Keratinocyte (primary cell): ENCODE measurements around the gene LRRIQ1. TPM values are rescaled to one million over a fixed set of nuclear protein-coding genes. Genes with fewer than 3 reads are reported as not detected.
A peak's percentile ranks its signal among the peaks of the same experiment; 100 is the strongest.

Source experiments
- DNase-seq: peaks from one replicate; pipeline ENCODE4 v3.0.0-alpha.2; 2011; ENCODE audit warnings: low read depth, missing footprints, low spot score
- FAIRE-seq: peaks from 2 replicates; lab custom pipeline; 2011; peaks lifted over from hg19 to GRCh38; lab: Jason Lieb, UNC
- H2AFZ ChIP-seq: 2 replicates; pipeline ENCODE4 v1.6.0; 2012; ENCODE audit warnings: low read length, control low read depth, inconsistent platforms; ENCODE audit not compliant: control insufficient read depth
- H3K27ac ChIP-seq: 2 replicates; pipeline ENCODE4 v1.5.1; 2011; ENCODE audit warnings: low read length; ENCODE audit not compliant: control insufficient read depth, insufficient read depth
- H3K27me3 ChIP-seq: 3 replicates; pipeline ENCODE4 v1.6.0; 2011; ENCODE audit warnings: low read length; ENCODE audit not compliant: control insufficient read depth, insufficient read depth; ENCODE audit errors: extremely low read depth
- H3K36me3 ChIP-seq, 2 experiments: 2 replicates in 1 of 2; 3 replicates in 1 of 2; pipeline ENCODE4 v1.5.1; 2011; ENCODE audit warnings: low read length in 2 of 2, mild to moderate bottlenecking in 1 of 2; ENCODE audit not compliant: control insufficient read depth in 2 of 2, insufficient read depth in 2 of 2; ENCODE audit errors: extremely low read depth in 1 of 2
- H3K4me1 ChIP-seq: 3 replicates; pipeline ENCODE4 v1.5.1; 2011; ENCODE audit warnings: low read length; ENCODE audit not compliant: control insufficient read depth, insufficient read depth; ENCODE audit errors: extremely low read depth
- H3K4me2 ChIP-seq: 3 replicates; pipeline ENCODE4 v1.6.0; 2011; ENCODE audit warnings: low read depth, low read length; ENCODE audit not compliant: control insufficient read depth, insufficient read depth; ENCODE audit errors: extremely low read depth
- H3K4me3 ChIP-seq, 3 experiments: fragments of 200-600 bp in 1 of 3; sonication (generic) in 1 of 3; 2 replicates in 2 of 3; 3 replicates in 1 of 3; pipeline ENCODE4 v1.5.1; 2011 to 2016; ENCODE audit warnings: low read length in 3 of 3, mild to moderate bottlenecking in 3 of 3, control low read depth in 2 of 3, inconsistent platforms in 1 of 3, low read depth in 1 of 3, mixed read lengths in 1 of 3, mixed run types in 1 of 3, moderate library complexity in 1 of 3; ENCODE audit not compliant: control insufficient read depth in 2 of 3, insufficient read depth in 2 of 3; ENCODE audit errors: extremely low read depth in 1 of 3
- H3K79me2 ChIP-seq: 2 replicates; pipeline ENCODE4 v1.6.0; 2012; ENCODE audit warnings: low read length; ENCODE audit not compliant: control insufficient read depth, insufficient read depth
- H3K9ac ChIP-seq: 3 replicates; pipeline ENCODE4 v1.6.0; 2011; ENCODE audit warnings: low read length; ENCODE audit not compliant: control insufficient read depth, insufficient read depth; ENCODE audit errors: extremely low read depth
- H3K9me1 ChIP-seq: 3 replicates; pipeline ENCODE4 v1.6.0; 2011; ENCODE audit warnings: low read length; ENCODE audit not compliant: control insufficient read depth, insufficient read depth; ENCODE audit errors: extremely low read depth
- H3K9me3 ChIP-seq: 2 replicates; pipeline ENCODE4 v1.5.1; 2012; ENCODE audit warnings: low read depth, low read length; ENCODE audit not compliant: control insufficient read depth
- H4K20me1 ChIP-seq: 3 replicates; pipeline ENCODE4 v1.6.0; 2011; ENCODE audit warnings: low read length; ENCODE audit not compliant: control insufficient read depth, insufficient read depth; ENCODE audit errors: extremely low read depth
- EZH2 ChIP-seq: IDR thresholded peaks from one replicate; pipeline ENCODE4 v1.6.1; 2012; ENCODE audit warnings: inconsistent platforms, mild to moderate bottlenecking, low read length, moderate library complexity
- dilution Hi-C: fragments of 300-500 bp; cut with MboI; formaldehyde crosslinking; loops from one replicate; pipeline ENCODE4 v1.7.0; 2020; ENCODE audit warnings: low sequenced_read_pairs; ENCODE audit not compliant: extremely low pct_ligation_motif_present
- polyA plus RNA-seq, 5 experiments: library from polyadenylated mRNA; depleted of rRNA in 3 of 5; stranded (reverse) in 3 of 5; stranded (forward) in 1 of 5; unstranded in 1 of 5; fragments of >200 nt; gene quantifications; 1 replicate in 1 of 5; 2 replicates in 3 of 5; 3 replicates in 1 of 5; pipeline versions ENCODE4 v1.2.1 to v1.2.3, GENCODE V29; 2011 to 2012; ENCODE audit warnings: missing spikeins in 2 of 5, low read depth in 1 of 5, low replicate concordance in 1 of 5
- TF ChIP-seq, protein P1 (sequence below), 3 experiments: IDR thresholded peaks in 1 of 3; conservative IDR thresholded peaks in 1 of 3; optimal IDR thresholded peaks in 1 of 3; 2 replicates in 2 of 3; 3 replicates in 1 of 3; pipeline versions ENCODE3 to v1.5.1; 2011; ENCODE audit warnings: low read length in 3 of 3, mild to moderate bottlenecking in 3 of 3, moderate library complexity in 2 of 3, control low read depth in 1 of 3, inconsistent platforms in 1 of 3; ENCODE audit not compliant: insufficient read depth in 2 of 3; ENCODE audit errors: extremely low read depth in 1 of 3

LRRIQ1 gene
- polyA plus RNA-seq, 1 donor (not counting 4 experiments of a cell fraction or from before 2014, with no cell fraction given) = 0.84 TPM

DNA sequence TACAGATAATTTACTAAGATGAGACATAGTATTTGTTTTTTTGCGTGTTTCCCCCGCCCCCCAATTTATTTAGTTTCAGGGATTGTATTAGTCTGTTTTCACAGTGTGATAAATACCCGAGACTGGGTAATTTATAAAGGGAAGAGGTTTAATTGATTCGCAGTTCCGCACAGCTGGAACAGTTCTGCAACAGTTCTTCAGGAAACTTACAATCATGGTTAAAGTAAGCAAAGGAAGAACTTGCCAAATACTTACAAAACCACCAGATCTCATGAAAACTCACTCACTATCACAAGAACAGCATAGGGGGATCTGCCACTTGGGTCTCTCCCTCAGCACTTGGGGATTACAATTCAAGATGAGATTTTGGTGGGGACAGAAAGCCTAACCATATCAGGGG lies 48.9 kb downstream of the LRRIQ1 start:
- Histone ChIP-seq H4K20me1 (no peaks in the 10 kb centered on the region), H3K9me1 (no peaks in the 10 kb centered on the region), H3K27ac (no peak overlapping the region), H3K4me3 (no peak overlapping the region), H3K79me2 (no peaks in the 10 kb centered on the region), H3K9ac (no peak overlapping the region), H3K36me3 (no peaks in the 10 kb centered on the region), H3K9me3 (no peaks in the 10 kb centered on the region), H3K4me2 (no peak overlapping the region), H3K4me1 (no peaks in the 10 kb centered on the region), H3K27me3 (peaks cover 3% of the 10 kb centered on the region), H2AFZ (no peak overlapping the region)
- FAIRE-seq (no peak), DNase-seq (no peak)
- dilution Hi-C loops = no loop called here
- TF ChIP-seq EZH2 = no peak

GRCh38 chr12:85089792-85090191 lies 53.6 kb downstream of the LRRIQ1 start:
- Histone ChIP-seq H3K4me3 (no peak overlapping the region), H2AFZ (no peak overlapping the region), H3K79me2 (no peaks in the 10 kb centered on the region), H3K9ac (no peak overlapping the region), H3K9me1 (no peaks in the 10 kb centered on the region), H3K4me2 (no peak overlapping the region), H4K20me1 (no peaks in the 10 kb centered on the region), H3K4me1 (peaks cover 5% of the 10 kb centered on the region), H3K9me3 (no peaks in the 10 kb centered on the region), H3K36me3 (no peaks in the 10 kb centered on the region), H3K27me3 (peaks cover 3% of the 10 kb centered on the region), H3K27ac (no peak overlapping the region)
- no peak for DNase-seq
- TF ChIP-seq, protein P1, sequence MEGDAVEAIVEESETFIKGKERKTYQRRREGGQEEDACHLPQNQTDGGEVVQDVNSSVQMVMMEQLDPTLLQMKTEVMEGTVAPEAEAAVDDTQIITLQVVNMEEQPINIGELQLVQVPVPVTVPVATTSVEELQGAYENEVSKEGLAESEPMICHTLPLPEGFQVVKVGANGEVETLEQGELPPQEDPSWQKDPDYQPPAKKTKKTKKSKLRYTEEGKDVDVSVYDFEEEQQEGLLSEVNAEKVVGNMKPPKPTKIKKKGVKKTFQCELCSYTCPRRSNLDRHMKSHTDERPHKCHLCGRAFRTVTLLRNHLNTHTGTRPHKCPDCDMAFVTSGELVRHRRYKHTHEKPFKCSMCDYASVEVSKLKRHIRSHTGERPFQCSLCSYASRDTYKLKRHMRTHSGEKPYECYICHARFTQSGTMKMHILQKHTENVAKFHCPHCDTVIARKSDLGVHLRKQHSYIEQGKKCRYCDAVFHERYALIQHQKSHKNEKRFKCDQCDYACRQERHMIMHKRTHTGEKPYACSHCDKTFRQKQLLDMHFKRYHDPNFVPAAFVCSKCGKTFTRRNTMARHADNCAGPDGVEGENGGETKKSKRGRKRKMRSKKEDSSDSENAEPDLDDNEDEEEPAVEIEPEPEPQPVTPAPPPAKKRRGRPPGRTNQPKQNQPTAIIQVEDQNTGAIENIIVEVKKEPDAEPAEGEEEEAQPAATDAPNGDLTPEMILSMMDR (optimal IDR thresholded peaks at IDR 0.05 in 1 of 3, IDR thresholded peaks at IDR 0.05 in 1 of 3, conservative IDR thresholded peaks at IDR 0.05 in 1 of 3; ENCODE audit: extremely low read depth in 1 of 3, insufficient read depth in 2 of 3, low read length in 3 of 3) = no peak
- no peak for TF ChIP-seq EZH2
- FAIRE-seq = no peak
- dilution Hi-C loops = no loop called here

- Histone ChIP-seq H3K9me3 (no peaks in the 10 kb centered on the region), H3K79me2 (no peaks in the 10 kb centered on the region), H3K9ac (no peak overlapping the region), H3K4me3 (no peak overlapping the region), H3K4me1 (peaks cover 5% of the 10 kb centered on the region), H3K4me2 (no peak overlapping the region), H3K36me3 (no peaks in the 10 kb centered on the region), H2AFZ (no peak overlapping the region), H4K20me1 (no peaks in the 10 kb centered on the region), H3K9me1 (no peaks in the 10 kb centered on the region), H3K27me3 (peaks cover 3% of the 10 kb centered on the region), H3K27ac (no peak overlapping the region)
- dilution Hi-C loops = no loop called here
- FAIRE-seq (peak; percentile 85), DNase-seq (peak; percentile 52)
- TF ChIP-seq, protein P1 (optimal IDR thresholded peaks at IDR 0.05 in 1 of 3, IDR thresholded peaks at IDR 0.05 in 1 of 3, conservative IDR thresholded peaks at IDR 0.05 in 1 of 3; ENCODE audit: extremely low read depth in 1 of 3, insufficient read depth in 2 of 3, low read length in 3 of 3) = no peak
- no peak for TF ChIP-seq EZH2
Observed at GRCh38 chr12:85092814-85093370, 56.7 kb downstream of the LRRIQ1 start.
